WTC11 (cell line): Measurements from ENCODE around the gene JAKMIP3. TPM values are rescaled to one million over a fixed set of nuclear protein-coding genes. Genes with fewer than 3 reads are reported as not detected.

Experiments used
- ATAC-seq: fragments of 200-7000 bp; cut with Tn5 transposase; 2 replicates; pipeline ENCODE4 v1.10.0; 2021; ENCODE audit warnings: mild to moderate bottlenecking, moderate library complexity
- CTCF ChIA-PET: fragments of 300-600 bp; sonication (Branson Sonifier 250); formaldehyde crosslinking; loops from one replicate; lab custom pipeline; 2021; ENCODE audit warnings: antibody characterized with exemption; lab: Charles Lee
- POLR2A ChIA-PET: fragments of 350-600 bp; sonication (Branson Sonifier 250); formaldehyde crosslinking; loops from one replicate; lab custom pipeline; 2021; ENCODE audit warnings: antibody characterized with exemption; lab: Charles Lee
- DNase-seq: peaks from one replicate; pipeline ENCODE4 v3.0.0; 2021; ENCODE audit warnings: low spot score
- H3K27ac Mint-ChIP-seq: 2 replicates; pipeline ENCODE4 v1.8.0; 2021; ENCODE audit warnings: mixed read lengths
- H3K27me3 Mint-ChIP-seq: 2 replicates; pipeline ENCODE4 v1.8.0; 2021; ENCODE audit warnings: low read depth, mild to moderate bottlenecking, moderate library complexity, mixed read lengths
- H3K36me3 Mint-ChIP-seq: 2 replicates; pipeline ENCODE4 v1.8.0; 2021; ENCODE audit warnings: mixed read lengths
- H3K4me1 Mint-ChIP-seq: 2 replicates; pipeline ENCODE4 v1.8.0; 2022; ENCODE audit warnings: mixed read lengths
- H3K4me3 Mint-ChIP-seq: 2 replicates; pipeline ENCODE4 v1.8.0; 2021; ENCODE audit warnings: mild to moderate bottlenecking, moderate library complexity, mixed read lengths
- H3K9me3 Mint-ChIP-seq: 2 replicates; pipeline ENCODE4 v1.8.0; 2021; ENCODE audit warnings: mixed read lengths
- CBFB ChIP-seq: sonication (generic); formaldehyde crosslinking; IDR thresholded peaks from 2 replicates; pipeline ENCODE4 v1.8.1; 2022; ENCODE audit warnings: mild to moderate bottlenecking, low read depth, missing genetic modification reagents
- CREB1 ChIP-seq: sonication (generic); formaldehyde crosslinking; IDR thresholded peaks from 2 replicates; pipeline ENCODE4 v1.8.0; 2023; ENCODE audit warnings: mild to moderate bottlenecking, missing genetic modification reagents
- CREM ChIP-seq: sonication (generic); formaldehyde crosslinking; IDR thresholded peaks from 2 replicates; pipeline ENCODE4 v1.8.1; 2022; ENCODE audit warnings: mild to moderate bottlenecking, missing genetic modification reagents, moderate library complexity
- FOXP1 ChIP-seq: sonication (generic); formaldehyde crosslinking; IDR thresholded peaks from 2 replicates; pipeline ENCODE4 v1.8.0; 2022; ENCODE audit warnings: missing genetic modification reagents, mild to moderate bottlenecking, moderate library complexity, borderline replicate concordance
- JUN ChIP-seq: sonication (generic); formaldehyde crosslinking; IDR thresholded peaks from 2 replicates; pipeline ENCODE4 v1.8.0; 2023; ENCODE audit warnings: mild to moderate bottlenecking, missing genetic modification reagents
- NFE2L1 ChIP-seq: sonication (generic); formaldehyde crosslinking; IDR thresholded peaks from 2 replicates; pipeline ENCODE4 v1.8.1; 2023; ENCODE audit warnings: missing genetic modification reagents
- NFYB ChIP-seq: sonication (generic); formaldehyde crosslinking; conservative IDR thresholded peaks from 2 replicates; pipeline ENCODE4 v1.8.0; 2022; ENCODE audit warnings: low read depth, missing genetic modification reagents
- NR3C1 ChIP-seq: sonication (generic); formaldehyde crosslinking; conservative IDR thresholded peaks from 2 replicates; pipeline ENCODE4 v1.8.1; 2023; ENCODE audit warnings: low read depth, mild to moderate bottlenecking, missing genetic modification reagents
- OVOL2 ChIP-seq: fragments of 250-450 bp; sonication (Bioruptor Pico); IDR thresholded peaks from 2 replicates; pipeline ENCODE4 v1.9.0; 2021; ENCODE audit warnings: mild to moderate bottlenecking, borderline replicate concordance
- SMAD4 ChIP-seq: sonication (generic); formaldehyde crosslinking; IDR thresholded peaks from 2 replicates; pipeline ENCODE4 v1.8.0; 2022; ENCODE audit warnings: mild to moderate bottlenecking, missing genetic modification reagents
- SP1 ChIP-seq: sonication (generic); formaldehyde crosslinking; conservative IDR thresholded peaks from 2 replicates; pipeline ENCODE4 v1.8.1; 2022; ENCODE audit warnings: missing genetic modification reagents
- ZBTB21 ChIP-seq: sonication (generic); formaldehyde crosslinking; IDR thresholded peaks from 2 replicates; pipeline ENCODE4 v1.8.1; 2023; ENCODE audit warnings: mild to moderate bottlenecking, missing genetic modification reagents, borderline replicate concordance
- ZNF317 ChIP-seq: sonication (generic); formaldehyde crosslinking; IDR thresholded peaks from 2 replicates; pipeline ENCODE4 v1.8.1; 2023; ENCODE audit warnings: low read depth, mild to moderate bottlenecking, moderate library complexity, missing genetic modification reagents, borderline replicate concordance
- ZNF416 ChIP-seq: fragments of 250-450 bp; sonication (Bioruptor Pico); IDR thresholded peaks from 2 replicates; pipeline ENCODE4 v1.9.0; 2021; ENCODE audit warnings: mild to moderate bottlenecking, inconsistent platforms
- total RNA-seq: library from RNA; stranded (reverse); gene quantifications from 3 replicates; pipeline ENCODE4 v1.2.3, GENCODE V29; 2021
- TF ChIP-seq, protein P1 (sequence below): sonication (generic); formaldehyde crosslinking; IDR thresholded peaks from 2 replicates; pipeline ENCODE4 v1.8.0; 2022; ENCODE audit warnings: mild to moderate bottlenecking, missing genetic modification reagents
- TF ChIP-seq, protein P2 (sequence below): fragments of 250-450 bp; sonication (Bioruptor Pico); IDR thresholded peaks from 2 replicates; pipeline ENCODE4 v1.9.0; 2021; ENCODE audit warnings: moderate library complexity, mild to moderate bottlenecking, inconsistent platforms, borderline replicate concordance
- TF ChIP-seq, protein P3 (sequence below): sonication (generic); formaldehyde crosslinking; IDR thresholded peaks from 2 replicates; pipeline ENCODE4 v1.8.1; 2022; ENCODE audit warnings: missing genetic modification reagents, borderline replicate concordance
- TF ChIP-seq, protein P4 (sequence below): fragments of 250-450 bp; sonication (Bioruptor Pico); conservative IDR thresholded peaks from 2 replicates; pipeline ENCODE4 v1.9.0; 2021; ENCODE audit warnings: mild to moderate bottlenecking
- TF ChIP-seq, protein P5 (sequence below): fragments of 250-450 bp; sonication (Bioruptor Pico); IDR thresholded peaks from 2 replicates; pipeline ENCODE4 v2.1.2; 2022; ENCODE audit warnings: mild to moderate bottlenecking, moderate library complexity
- TF ChIP-seq, protein P6 (sequence below): sonication (generic); formaldehyde crosslinking; IDR thresholded peaks from 2 replicates; pipeline ENCODE4 v1.8.0; 2022; ENCODE audit warnings: mild to moderate bottlenecking, missing genetic modification reagents
- TF ChIP-seq, protein P7 (sequence below): sonication (generic); formaldehyde crosslinking; IDR thresholded peaks from 2 replicates; pipeline ENCODE4 v1.8.0; 2022; ENCODE audit warnings: mild to moderate bottlenecking, missing genetic modification reagents
- TF ChIP-seq, protein P8 (sequence below): fragments of 250-450 bp; sonication (Bioruptor Pico); IDR thresholded peaks from 2 replicates; pipeline ENCODE4 v1.9.0; 2021; ENCODE audit warnings: mild to moderate bottlenecking, borderline replicate concordance

The JAKMIP3 gene
- total RNA-seq, 1 experiment from 2014 or later = 1.7 TPM

DNA sequence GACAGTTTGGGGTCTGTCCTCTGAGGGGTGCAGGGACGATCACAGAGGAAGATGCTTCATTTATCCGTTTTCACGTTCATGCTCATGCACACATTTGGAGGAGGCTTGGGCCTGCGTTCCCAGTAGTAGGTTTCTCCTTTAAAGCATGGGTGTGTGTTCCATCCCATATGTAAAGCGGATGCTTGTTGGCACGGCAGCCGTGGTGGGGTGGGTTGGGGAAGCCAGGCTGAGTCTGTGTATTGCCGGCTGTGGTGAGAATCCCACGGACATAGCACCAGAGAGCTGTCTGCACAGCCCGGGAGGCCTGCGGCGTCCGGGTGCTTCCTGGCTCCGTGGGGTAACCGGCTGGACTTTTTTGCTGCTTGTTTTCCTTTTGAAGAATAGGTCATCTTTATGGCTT, 440 bp downstream of the JAKMIP3 start:
- Mint-ChIP-seq H3K27me3 (0 out of 2 replicates have a peak, but pooled peaks cover 4% of the 10 kb centered on the region), H3K27ac (no peak overlapping the region), H3K4me3 (peak overlapping the region; percentile 39), H3K4me1 (peaks cover 20% of the 10 kb centered on the region), H3K9me3 (peaks cover 10% of the 10 kb centered on the region), H3K36me3 (peaks cover 6% of the 10 kb centered on the region)
- CTCF ChIA-PET = interaction anchor here (0.7 to 2.4 kb wide), 9 partner anchors 12 to 181 kb away, joined by 3 to 14 read pairs (median 4); no protein-coding TSS in a partner anchor
- DNase-seq (no peak), ATAC-seq (no peak)
- TF ChIP-seq NFYB (CRISPR knock-in tag) (no peak), JUN (no peak), ZBTB21 (CRISPR knock-in tag) (no peak), CBFB (CRISPR knock-in tag) (no peak), FOXP1 (no peak), CREB1 (CRISPR knock-in tag) (no peak), CREM (CRISPR knock-in tag) (no peak), ZNF416 (CRISPR knock-in tag) (no peak), SP1 (CRISPR knock-in tag) (no peak), NR3C1 (no peak)
- TF ChIP-seq, protein P1, sequence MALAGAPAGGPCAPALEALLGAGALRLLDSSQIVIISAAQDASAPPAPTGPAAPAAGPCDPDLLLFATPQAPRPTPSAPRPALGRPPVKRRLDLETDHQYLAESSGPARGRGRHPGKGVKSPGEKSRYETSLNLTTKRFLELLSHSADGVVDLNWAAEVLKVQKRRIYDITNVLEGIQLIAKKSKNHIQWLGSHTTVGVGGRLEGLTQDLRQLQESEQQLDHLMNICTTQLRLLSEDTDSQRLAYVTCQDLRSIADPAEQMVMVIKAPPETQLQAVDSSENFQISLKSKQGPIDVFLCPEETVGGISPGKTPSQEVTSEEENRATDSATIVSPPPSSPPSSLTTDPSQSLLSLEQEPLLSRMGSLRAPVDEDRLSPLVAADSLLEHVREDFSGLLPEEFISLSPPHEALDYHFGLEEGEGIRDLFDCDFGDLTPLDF (CRISPR knock-in tag) = no peak
- TF ChIP-seq, protein P2, sequence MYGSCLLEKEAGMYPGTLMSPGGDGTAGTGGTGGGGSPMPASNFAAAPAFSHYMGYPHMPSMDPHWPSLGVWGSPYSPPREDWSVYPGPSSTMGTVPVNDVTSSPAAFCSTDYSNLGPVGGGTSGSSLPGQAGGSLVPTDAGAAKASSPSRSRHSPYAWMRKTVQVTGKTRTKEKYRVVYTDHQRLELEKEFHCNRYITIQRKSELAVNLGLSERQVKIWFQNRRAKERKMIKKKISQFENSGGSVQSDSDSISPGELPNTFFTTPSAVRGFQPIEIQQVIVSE (CRISPR knock-in tag) = no peak
- TF ChIP-seq, protein P3, sequence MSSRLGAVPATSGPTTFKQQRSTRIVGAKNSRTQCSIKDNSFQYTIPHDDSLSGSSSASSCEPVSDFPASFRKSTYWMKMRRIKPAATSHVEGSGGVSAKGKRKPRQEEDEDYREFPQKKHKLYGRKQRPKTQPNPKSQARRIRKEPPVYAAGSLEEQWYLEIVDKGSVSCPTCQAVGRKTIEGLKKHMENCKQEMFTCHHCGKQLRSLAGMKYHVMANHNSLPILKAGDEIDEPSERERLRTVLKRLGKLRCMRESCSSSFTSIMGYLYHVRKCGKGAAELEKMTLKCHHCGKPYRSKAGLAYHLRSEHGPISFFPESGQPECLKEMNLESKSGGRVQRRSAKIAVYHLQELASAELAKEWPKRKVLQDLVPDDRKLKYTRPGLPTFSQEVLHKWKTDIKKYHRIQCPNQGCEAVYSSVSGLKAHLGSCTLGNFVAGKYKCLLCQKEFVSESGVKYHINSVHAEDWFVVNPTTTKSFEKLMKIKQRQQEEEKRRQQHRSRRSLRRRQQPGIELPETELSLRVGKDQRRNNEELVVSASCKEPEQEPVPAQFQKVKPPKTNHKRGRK (CRISPR knock-in tag) = no peak
- TF ChIP-seq, protein P4, sequence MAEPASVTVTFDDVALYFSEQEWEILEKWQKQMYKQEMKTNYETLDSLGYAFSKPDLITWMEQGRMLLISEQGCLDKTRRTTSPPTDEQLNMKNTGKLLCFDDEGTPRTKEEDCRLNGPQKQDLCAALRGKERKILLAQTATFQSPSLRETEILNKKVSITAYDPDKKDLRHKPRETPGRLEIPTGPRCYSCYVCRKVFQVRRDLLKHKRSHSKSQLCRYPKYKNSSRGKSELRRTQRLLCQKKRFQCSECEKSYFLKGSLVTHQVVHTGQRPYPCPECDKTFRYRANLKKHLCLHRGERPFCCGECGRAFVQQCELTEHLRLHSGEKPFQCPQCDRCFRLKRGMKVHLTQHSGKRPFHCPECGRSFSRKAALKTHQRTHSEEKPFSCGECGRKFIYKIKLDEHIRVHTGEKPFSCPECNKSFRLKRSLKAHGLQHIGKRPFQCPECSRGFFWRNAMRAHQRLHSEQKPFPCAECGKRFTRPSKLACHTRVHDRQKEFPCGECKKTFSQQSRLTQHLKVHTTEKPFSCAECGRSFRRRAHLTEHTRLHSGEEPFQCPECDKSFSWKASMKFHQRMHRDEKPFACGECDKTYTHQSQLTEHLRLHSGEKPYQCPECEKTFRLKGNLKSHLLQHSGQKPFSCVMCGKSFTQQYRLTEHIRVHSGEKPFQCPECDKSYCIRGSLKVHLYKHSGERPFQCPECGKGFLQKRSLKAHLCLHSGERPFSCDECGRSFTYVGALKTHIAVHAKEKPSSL = no peak
- POLR2A ChIA-PET = no interaction called here

DNA sequence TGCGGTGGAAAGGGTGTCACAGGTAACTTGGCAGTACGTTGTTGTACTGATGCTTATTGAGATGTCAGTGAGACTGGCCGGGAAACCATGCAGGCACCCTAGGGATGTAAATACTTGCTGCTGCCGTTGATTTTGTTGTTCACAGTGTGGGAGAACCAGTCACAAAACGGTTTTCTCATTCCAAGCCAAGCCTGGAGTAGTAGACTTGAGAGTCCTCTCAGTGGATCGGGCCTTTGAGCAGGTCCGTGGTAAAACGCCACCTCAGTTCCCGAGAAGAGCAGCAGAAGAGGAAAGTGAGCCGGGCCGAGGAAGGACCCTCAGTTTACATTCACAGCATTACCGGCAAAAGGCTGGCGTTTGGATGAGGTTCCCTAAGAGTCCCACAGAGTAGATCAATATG, 1.1 kb downstream of the JAKMIP3 start:
- ATAC-seq (no peak), DNase-seq (no peak)
- ChIA-PET CTCF (interaction anchor here (2.4 kb wide), 1 partner anchor 44 kb away, joined by 14 read pairs; no protein-coding TSS in a partner anchor), POLR2A (no interaction called here)
- Mint-ChIP-seq H3K4me3 (no peak overlapping the region), H3K27me3 (0 out of 2 replicates have a peak, but pooled peaks cover 4% of the 10 kb centered on the region), H3K4me1 (peaks cover 20% of the 10 kb centered on the region), H3K27ac (peak overlapping the region; percentile 57; the same call in 1 of the 2 replicates), H3K9me3 (peaks cover 10% of the 10 kb centered on the region), H3K36me3 (peaks cover 6% of the 10 kb centered on the region)
- TF ChIP-seq JUN = no peak
- TF ChIP-seq NFE2L1 (CRISPR knock-in tag) = no peak
- no peak for TF ChIP-seq ZNF317
- TF ChIP-seq, protein P5, sequence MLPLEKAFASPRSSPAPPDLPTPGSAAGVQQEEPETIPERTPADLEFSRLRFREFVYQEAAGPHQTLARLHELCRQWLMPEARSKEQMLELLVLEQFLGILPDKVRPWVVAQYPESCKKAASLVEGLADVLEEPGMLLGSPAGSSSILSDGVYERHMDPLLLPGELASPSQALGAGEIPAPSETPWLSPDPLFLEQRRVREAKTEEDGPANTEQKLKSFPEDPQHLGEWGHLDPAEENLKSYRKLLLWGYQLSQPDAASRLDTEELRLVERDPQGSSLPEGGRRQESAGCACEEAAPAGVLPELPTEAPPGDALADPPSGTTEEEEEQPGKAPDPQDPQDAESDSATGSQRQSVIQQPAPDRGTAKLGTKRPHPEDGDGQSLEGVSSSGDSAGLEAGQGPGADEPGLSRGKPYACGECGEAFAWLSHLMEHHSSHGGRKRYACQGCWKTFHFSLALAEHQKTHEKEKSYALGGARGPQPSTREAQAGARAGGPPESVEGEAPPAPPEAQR (CRISPR knock-in tag) = no peak
- TF ChIP-seq, protein P6, sequence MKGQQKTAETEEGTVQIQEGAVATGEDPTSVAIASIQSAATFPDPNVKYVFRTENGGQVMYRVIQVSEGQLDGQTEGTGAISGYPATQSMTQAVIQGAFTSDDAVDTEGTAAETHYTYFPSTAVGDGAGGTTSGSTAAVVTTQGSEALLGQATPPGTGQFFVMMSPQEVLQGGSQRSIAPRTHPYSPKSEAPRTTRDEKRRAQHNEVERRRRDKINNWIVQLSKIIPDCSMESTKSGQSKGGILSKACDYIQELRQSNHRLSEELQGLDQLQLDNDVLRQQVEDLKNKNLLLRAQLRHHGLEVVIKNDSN (CRISPR knock-in tag) = no peak
- TF ChIP-seq, protein P7, sequence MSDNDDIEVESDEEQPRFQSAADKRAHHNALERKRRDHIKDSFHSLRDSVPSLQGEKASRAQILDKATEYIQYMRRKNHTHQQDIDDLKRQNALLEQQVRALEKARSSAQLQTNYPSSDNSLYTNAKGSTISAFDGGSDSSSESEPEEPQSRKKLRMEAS (CRISPR knock-in tag) = no peak
- no peak for TF ChIP-seq SMAD4 (CRISPR knock-in tag)
- TF ChIP-seq, protein P8, sequence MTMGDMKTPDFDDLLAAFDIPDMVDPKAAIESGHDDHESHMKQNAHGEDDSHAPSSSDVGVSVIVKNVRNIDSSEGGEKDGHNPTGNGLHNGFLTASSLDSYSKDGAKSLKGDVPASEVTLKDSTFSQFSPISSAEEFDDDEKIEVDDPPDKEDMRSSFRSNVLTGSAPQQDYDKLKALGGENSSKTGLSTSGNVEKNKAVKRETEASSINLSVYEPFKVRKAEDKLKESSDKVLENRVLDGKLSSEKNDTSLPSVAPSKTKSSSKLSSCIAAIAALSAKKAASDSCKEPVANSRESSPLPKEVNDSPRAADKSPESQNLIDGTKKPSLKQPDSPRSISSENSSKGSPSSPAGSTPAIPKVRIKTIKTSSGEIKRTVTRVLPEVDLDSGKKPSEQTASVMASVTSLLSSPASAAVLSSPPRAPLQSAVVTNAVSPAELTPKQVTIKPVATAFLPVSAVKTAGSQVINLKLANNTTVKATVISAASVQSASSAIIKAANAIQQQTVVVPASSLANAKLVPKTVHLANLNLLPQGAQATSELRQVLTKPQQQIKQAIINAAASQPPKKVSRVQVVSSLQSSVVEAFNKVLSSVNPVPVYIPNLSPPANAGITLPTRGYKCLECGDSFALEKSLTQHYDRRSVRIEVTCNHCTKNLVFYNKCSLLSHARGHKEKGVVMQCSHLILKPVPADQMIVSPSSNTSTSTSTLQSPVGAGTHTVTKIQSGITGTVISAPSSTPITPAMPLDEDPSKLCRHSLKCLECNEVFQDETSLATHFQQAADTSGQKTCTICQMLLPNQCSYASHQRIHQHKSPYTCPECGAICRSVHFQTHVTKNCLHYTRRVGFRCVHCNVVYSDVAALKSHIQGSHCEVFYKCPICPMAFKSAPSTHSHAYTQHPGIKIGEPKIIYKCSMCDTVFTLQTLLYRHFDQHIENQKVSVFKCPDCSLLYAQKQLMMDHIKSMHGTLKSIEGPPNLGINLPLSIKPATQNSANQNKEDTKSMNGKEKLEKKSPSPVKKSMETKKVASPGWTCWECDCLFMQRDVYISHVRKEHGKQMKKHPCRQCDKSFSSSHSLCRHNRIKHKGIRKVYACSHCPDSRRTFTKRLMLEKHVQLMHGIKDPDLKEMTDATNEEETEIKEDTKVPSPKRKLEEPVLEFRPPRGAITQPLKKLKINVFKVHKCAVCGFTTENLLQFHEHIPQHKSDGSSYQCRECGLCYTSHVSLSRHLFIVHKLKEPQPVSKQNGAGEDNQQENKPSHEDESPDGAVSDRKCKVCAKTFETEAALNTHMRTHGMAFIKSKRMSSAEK = no peak
- no peak for TF ChIP-seq OVOL2 (CRISPR knock-in tag)
